Measurements from ENCODE around the gene TRIM15. TPM values are rescaled to one million over a fixed set of nuclear protein-coding genes. Genes with fewer than 3 reads are reported as not detected.

The TRIM15 gene
- polyA plus RNA-seq, 1 donor (not counting 4 experiments of a cell fraction or from before 2014, with no cell fraction given), result not detected

DNA sequence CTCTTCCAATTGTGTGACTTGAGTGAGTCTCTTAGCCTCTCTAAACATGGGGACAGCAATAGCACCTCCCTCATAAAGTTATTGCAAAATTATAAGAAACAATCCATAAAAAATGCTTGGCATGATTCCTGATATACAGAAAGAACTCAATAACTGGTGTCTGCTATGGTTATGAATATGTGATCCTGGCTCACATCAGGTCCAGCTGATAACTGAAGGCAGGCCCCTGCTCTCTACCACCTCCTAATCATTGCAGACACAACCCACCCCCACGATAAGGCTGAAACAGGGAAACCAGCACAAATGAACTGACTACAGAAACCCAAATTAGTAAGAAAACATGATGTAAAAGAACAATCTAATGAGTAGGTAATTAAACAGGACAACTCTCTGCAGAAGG is 5.4 kb downstream of the TRIM15 start:
- Histone ChIP-seq H3K27ac (ENCODE audit: control insufficient read depth, insufficient read depth, low read length) (no peak overlapping the region), H3K27me3 (ENCODE audit: control insufficient read depth, extremely low read depth, insufficient read depth, low read length) (peaks cover 64% of the 10 kb centered on the region), H3K4me2 (ENCODE audit: control insufficient read depth, extremely low read depth, insufficient read depth, low read depth, low read length) (no peak overlapping the region), H3K4me3 (ENCODE audit: control insufficient read depth in 2 of 3, extremely low read depth in 1 of 3, insufficient read depth in 2 of 3, low read depth in 1 of 3, low read length in 3 of 3) (no peak overlapping the region), H3K36me3 (ENCODE audit: control insufficient read depth in 2 of 2, extremely low read depth in 1 of 2, insufficient read depth in 2 of 2, low read length in 2 of 2) (no peaks in the 10 kb centered on the region), H2AFZ (ENCODE audit: control insufficient read depth, low read length) (no peak overlapping the region), H3K79me2 (ENCODE audit: control insufficient read depth, insufficient read depth, low read length) (no peaks in the 10 kb centered on the region), H3K9me1 (ENCODE audit: control insufficient read depth, extremely low read depth, insufficient read depth, low read length) (no peaks in the 10 kb centered on the region), H3K4me1 (ENCODE audit: control insufficient read depth, extremely low read depth, insufficient read depth, low read length) (no peaks in the 10 kb centered on the region), H3K9me3 (ENCODE audit: control insufficient read depth, low read depth, low read length) (no peaks in the 10 kb centered on the region), H3K9ac (ENCODE audit: control insufficient read depth, extremely low read depth, insufficient read depth, low read length) (no peak overlapping the region), H4K20me1 (ENCODE audit: control insufficient read depth, extremely low read depth, insufficient read depth, low read length) (no peaks in the 10 kb centered on the region)
- DNase-seq (ENCODE audit: low read depth, low spot score) (no peak), FAIRE-seq (no peak)
- dilution Hi-C loops (cut with MboI; ENCODE audit: extremely low pct_ligation_motif_present, low sequenced_read_pairs), result no loop called here
- no peak for TF ChIP-seq EZH2 (IDR thresholded peaks at IDR 0.05; ENCODE audit: low read length)
- TF ChIP-seq, protein P1, sequence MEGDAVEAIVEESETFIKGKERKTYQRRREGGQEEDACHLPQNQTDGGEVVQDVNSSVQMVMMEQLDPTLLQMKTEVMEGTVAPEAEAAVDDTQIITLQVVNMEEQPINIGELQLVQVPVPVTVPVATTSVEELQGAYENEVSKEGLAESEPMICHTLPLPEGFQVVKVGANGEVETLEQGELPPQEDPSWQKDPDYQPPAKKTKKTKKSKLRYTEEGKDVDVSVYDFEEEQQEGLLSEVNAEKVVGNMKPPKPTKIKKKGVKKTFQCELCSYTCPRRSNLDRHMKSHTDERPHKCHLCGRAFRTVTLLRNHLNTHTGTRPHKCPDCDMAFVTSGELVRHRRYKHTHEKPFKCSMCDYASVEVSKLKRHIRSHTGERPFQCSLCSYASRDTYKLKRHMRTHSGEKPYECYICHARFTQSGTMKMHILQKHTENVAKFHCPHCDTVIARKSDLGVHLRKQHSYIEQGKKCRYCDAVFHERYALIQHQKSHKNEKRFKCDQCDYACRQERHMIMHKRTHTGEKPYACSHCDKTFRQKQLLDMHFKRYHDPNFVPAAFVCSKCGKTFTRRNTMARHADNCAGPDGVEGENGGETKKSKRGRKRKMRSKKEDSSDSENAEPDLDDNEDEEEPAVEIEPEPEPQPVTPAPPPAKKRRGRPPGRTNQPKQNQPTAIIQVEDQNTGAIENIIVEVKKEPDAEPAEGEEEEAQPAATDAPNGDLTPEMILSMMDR (optimal IDR thresholded peaks at IDR 0.05 in 1 of 3, IDR thresholded peaks at IDR 0.05 in 1 of 3, conservative IDR thresholded peaks at IDR 0.05 in 1 of 3; ENCODE audit: extremely low read depth in 1 of 3, insufficient read depth in 2 of 3, low read length in 3 of 3), result no peak

DNA sequence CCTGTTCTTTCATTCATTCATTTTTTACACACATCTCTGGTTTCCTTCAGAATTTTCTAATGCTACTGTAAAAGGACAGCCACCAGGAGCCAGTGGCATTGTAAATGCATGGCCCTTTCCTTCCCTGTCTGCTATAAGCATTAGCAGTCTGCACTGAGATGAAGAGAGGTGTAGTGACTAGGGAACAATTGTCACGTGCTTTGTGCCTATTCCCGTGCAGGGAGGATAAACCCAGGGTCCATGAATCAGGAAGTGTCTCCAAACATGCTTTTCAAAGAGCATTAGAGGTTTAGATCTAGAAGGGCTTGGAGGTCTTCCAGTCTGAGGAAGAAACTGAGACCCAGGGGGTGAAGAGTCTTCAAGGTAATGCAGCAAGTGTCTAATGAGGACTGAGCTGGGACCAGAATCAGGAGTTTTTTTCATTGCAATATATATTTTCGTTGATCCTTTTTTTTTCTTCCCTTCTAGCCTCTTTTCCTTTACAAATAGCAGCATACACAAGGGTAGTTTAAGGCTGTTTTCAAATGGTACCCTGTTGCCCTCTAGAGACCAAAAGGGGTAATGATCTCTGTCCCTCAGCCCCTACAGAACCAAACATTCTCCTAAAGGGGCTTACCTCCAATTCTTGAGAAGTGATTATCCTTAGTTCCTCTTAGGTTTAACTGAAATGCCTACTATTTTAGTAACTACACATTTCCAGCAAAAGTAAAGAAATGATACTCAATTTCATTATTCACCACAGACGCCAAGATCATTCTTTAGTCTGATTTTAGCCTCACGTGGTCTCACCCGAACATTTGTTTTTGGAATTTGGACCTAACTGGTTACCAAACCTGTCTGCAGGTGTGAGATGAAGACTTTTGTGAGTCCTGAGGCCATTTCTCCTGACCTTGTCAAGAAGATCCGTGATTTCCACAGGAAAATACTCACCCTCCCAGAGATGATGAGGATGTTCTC is 6.6 kb downstream of the TRIM15 start:
- dilution Hi-C loops (cut with MboI; ENCODE audit: extremely low pct_ligation_motif_present, low sequenced_read_pairs), result no loop called here
- Histone ChIP-seq H3K4me1 (ENCODE audit: control insufficient read depth, extremely low read depth, insufficient read depth, low read length) (no peaks in the 10 kb centered on the region), H3K4me2 (ENCODE audit: control insufficient read depth, extremely low read depth, insufficient read depth, low read depth, low read length) (no peak overlapping the region), H3K9me3 (ENCODE audit: control insufficient read depth, low read depth, low read length) (no peaks in the 10 kb centered on the region), H3K36me3 (ENCODE audit: control insufficient read depth in 2 of 2, extremely low read depth in 1 of 2, insufficient read depth in 2 of 2, low read length in 2 of 2) (no peaks in the 10 kb centered on the region), H3K9ac (ENCODE audit: control insufficient read depth, extremely low read depth, insufficient read depth, low read length) (no peak overlapping the region), H4K20me1 (ENCODE audit: control insufficient read depth, extremely low read depth, insufficient read depth, low read length) (no peaks in the 10 kb centered on the region), H3K4me3 (ENCODE audit: control insufficient read depth in 2 of 3, extremely low read depth in 1 of 3, insufficient read depth in 2 of 3, low read depth in 1 of 3, low read length in 3 of 3) (no peak overlapping the region), H3K79me2 (ENCODE audit: control insufficient read depth, insufficient read depth, low read length) (no peaks in the 10 kb centered on the region), H3K9me1 (ENCODE audit: control insufficient read depth, extremely low read depth, insufficient read depth, low read length) (no peaks in the 10 kb centered on the region), H2AFZ (ENCODE audit: control insufficient read depth, low read length) (no peak overlapping the region), H3K27me3 (ENCODE audit: control insufficient read depth, extremely low read depth, insufficient read depth, low read length) (peaks cover 58% of the 10 kb centered on the region), H3K27ac (ENCODE audit: control insufficient read depth, insufficient read depth, low read length) (no peak overlapping the region)
- TF ChIP-seq, protein P1 (optimal IDR thresholded peaks at IDR 0.05 in 1 of 3, IDR thresholded peaks at IDR 0.05 in 1 of 3, conservative IDR thresholded peaks at IDR 0.05 in 1 of 3; ENCODE audit: extremely low read depth in 1 of 3, insufficient read depth in 2 of 3, low read length in 3 of 3), result peak; percentile 62 to 83 (median 82)
- no peak for TF ChIP-seq EZH2 (IDR thresholded peaks at IDR 0.05; ENCODE audit: low read length)
- DNase-seq (ENCODE audit: low read depth, low spot score) (no peak), FAIRE-seq (peak; percentile 80)
